Loucy (cell line): ENCODE data around the gene SEC31B.

ENCODE experiments used
- CTCF ChIP-seq: fragments of 200-600 bp; sonication (generic); conservative IDR thresholded peaks from 2 replicates; pipeline ENCODE4 v1.5.1; 2014; ENCODE audit warnings: mild to moderate bottlenecking, antibody characterized with exemption, low read length
- EZH2phosphoT487 ChIP-seq: fragments of 200-600 bp; IDR thresholded peaks from 2 replicates; pipeline ENCODE4 v1.6.1; 2018; ENCODE audit warnings: antibody characterized with exemption, mild to moderate bottlenecking, moderate library complexity, borderline replicate concordance

DNA sequence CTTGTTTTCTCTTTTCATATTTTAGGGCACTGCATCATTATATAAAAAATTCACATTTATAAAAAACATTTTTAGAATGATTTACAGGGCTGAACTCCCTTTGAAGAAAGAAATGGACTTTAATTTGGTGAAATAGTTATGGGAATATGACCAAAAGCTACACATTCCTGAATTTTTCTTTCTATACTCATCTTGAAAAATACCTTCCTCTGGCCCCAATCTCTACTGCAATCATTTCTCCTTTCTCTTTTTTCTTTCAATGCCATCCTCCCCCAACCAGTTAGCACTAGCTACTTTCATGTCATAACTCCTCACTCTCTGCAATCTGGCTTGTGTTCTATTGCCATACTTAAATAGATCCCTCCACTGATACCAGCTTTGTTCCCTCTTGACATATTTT, 50.7 kb downstream of the SEC31B start:
- TF ChIP-seq CTCF = no peak
- no peak for TF ChIP-seq EZH2phosphoT487
